Midbrain (tissue), 1 donor: Measurements from ENCODE around the gene GTF2H3.
"Not testable (repeated sequence)": the region's sequence is repeated elsewhere in the genome, so short reads cannot be mapped to it uniquely, and the experiment has no call there.

ENCODE experiments used
- DNase-seq: peaks from one replicate; lab custom pipeline; 2025; lab: John Stamatoyannopoulos, UW

GTF2H3 gene

DNA sequence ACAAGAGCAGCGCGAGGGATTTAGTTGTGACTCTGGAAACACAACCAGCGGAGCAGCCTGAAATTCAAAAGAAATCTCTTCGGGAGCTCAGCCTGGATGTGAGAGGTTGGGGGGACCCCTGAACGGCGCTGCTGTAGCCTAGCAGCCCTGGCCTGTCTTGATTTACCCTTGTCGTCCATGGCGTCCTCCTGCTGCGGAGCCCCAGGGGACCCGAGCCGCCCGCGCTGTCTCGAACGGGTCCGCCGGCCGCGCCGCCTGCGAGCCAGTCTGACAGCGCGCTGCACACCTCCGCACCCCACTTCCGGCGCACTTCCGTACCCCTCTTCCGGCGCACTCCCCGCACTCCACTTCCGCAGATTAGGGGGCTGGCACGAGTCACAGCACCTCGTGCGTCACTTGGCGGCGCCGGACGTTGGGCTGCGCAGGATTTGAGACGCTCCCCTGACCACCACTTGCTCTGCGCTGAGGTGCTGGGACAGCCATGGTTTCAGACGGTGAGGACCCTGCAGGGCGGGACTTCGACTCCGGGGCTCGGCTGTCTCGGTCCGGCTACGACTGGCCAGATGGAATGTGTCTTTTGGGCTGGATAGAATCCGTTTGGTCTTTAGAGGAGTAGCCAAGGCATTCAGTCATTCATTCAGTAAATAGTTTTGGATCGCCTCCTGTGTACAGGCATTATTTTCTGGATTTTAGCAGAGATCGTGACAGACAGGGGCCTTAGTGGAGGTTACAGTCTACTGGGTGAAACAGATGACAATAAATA is at the start of gene GTF2H3, which contains the start of gene EIF2B1:
GTF2H3 (plus strand) TSS at position 451 of the 763 bp plus-strand sequence; CDS start at position 482, 31 bp downstream.
EIF2B1 (minus strand) TSS at position 308 of the 763 bp plus-strand sequence; CDS start at position 179, 129 bp downstream.
- peak; percentile 96 for DNase-seq

DNA sequence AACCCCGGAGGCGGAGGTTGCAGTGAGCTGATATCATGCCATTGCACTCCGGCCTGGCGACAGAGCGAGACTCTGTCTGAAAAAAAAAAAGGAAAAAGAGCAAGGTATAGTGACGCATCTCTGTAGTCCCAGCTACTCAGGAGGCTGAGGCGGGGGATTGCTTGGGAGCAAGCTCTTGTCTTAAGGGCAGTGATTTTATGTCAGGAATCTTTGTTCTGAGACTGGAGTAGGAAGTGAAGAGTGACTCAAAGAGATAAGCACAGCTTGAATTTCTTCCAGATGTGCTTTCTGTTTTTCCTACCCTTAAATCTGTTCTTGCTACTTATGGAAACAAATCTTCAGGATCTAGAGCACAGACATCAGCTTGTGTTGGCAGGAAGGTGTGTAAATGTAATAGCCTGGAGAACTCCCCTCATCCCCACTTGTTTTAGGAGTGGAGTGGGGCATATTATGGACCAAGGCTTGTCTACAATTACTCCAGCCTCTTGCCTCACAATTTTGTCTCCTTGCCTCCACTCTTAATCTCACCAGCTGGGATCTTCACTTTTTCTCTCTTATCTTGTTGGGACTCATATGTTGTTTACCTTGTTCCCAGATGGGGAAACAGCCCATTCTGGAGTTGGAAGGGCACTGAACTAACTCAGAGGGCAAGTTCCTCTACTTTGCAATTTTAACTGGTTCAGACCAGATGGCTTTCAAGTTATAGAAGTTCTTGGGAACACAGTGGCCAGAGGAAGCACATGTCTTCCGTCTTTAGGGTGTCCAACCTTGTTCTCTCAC is 41.7 kb upstream of the GTF2H3 start:
- no peak for DNase-seq

DNA sequence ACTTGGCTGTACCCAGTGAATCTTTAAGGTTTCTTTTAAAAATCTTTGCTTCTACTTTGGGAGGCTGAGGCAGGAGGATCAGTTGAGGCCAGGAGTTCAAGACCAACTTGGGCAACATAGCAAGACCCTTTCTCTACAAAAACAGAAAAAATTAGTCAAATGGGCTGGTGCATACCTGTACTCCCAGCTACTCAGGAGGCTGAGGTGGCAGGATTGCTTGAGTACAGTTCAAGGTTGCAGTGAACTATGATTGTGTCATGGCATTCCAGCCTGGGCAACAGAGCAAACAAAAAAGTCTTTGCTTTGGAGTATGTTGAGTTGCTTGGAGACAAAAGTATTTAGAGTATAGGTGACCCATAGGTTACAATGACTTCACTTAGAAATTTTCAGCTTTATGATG is 37.9 kb upstream of the GTF2H3 start:
- DNase-seq = no peak

DNA sequence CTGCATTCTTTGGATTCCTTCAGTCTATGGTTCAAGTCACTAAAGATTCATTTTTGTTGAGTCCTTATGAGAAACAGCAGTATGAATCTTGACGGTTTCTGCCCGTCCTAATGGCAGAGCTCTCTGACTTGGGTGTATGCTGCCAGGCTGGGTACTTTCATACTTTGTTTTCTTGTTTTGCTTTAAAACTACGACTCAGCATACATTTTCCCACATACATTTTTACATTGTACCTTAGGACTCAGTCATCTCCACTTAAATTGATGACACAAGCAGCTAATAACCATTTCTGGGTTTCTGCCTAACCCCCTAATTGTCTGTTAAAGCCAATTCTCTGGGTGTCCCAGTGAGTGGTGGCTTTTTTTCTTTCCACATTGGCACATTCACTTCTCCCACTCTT is 36.5 kb upstream of the GTF2H3 start:
- DNase-seq = no peak

DNA sequence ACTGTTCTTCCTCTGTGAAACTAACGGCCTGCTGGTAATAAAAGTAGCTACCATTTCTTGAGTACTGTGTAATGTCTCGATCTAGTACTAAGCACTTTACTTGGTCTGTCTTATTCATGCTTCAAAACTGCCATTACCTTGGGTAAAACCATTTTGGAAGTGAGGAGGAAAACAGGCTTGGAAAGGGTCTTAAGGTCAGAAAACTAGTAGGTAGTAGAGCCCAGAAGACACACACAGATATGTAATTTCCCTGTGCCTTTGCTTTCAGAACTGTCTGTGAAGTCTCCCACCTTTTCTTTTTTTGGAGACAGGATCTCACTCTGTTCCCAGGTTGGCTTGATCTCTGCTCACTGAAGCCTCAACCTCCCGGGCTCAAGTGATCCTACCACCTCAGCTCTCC is 35.1 kb upstream of the GTF2H3 start:
- DNase-seq = no peak

DNA sequence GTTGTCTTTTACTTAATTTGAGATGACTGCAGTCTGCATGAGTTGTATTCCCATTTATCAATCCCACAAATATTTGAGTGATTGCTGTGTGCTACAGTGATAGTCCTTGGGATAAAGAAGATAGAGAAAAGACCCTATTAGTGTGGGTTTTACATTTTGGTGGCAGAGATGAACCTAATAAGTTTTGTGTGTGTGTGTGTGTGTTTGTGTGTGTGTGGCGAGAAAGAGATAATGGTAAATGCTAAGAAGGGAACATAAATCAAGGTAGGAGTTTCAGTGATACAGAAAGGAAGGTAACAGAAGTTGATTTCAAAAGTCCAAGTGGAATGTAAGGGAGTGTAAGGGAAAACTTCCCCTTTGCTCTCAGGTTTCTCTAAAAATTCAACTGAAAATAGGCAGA is 34.3 kb upstream of the GTF2H3 start:
- no peak for DNase-seq

DNA sequence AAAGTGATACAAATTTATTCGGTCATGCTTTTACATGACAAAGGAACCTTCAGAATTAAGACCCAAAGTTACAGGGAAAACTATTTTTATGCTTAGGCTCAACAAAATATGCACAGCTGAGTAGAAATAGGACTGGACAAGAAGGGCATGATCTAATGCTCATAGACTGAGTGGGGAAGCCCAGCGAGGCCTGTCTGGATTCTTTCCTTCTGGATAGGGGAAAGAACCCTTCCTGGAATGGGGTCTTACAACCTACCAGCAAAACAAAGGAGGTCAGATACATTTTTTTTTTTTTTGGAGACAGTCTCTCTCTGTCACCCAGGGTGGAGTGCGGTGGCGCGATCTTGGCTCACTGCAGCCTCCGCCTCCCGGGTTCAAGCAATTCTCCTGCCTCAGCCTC is 33.9 kb upstream of the GTF2H3 start:
- DNase-seq = no peak

DNA sequence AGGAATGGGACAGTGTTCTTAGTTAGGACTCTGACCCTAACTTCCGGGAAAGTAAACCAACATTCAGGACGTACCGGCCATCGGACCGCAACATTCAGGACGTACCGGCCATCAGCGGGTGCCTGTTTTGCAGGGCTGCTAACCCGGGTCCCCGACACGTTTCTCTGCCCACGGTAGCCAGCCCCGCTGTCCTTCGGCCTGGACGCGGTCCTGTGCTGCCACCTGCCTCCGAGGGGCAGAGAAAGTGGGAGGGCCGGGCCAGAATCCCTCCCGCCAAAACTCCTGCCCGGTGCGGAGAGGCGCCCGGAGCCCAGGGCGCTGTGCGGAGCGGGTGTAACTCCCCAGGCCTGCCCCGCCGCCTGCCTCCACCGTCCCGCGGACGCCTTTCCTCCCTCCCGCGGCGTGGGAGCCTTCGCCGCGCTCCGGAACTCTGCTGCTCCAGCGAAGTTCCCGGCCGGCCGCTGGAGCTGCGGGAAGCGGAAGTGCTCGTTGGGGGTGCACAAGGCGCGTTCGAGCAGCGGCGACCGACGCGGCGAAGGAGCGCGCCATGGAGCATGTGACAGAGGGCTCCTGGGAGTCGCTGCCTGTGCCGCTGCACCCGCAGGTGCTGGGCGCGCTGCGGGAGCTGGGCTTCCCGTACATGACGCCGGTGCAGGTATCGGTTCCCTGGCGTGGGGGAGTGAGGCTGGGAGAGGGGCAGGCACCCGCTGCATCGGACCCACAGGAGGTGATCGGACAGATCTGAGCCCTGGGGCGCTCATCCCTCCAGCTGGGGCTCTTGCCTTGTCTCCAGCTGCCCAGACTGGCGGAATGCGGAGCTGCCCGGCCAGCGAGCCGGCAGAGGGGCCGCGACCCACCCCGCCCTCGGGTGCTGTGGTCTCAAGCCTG is 31.8 kb upstream of the GTF2H3 start, which contains the start of gene DDX55:
DDX55 (plus strand) TSS at position 498 of the 888 bp plus-strand sequence; CDS start at position 548, 50 bp downstream.
- peak; percentile 87 for DNase-seq

DNA sequence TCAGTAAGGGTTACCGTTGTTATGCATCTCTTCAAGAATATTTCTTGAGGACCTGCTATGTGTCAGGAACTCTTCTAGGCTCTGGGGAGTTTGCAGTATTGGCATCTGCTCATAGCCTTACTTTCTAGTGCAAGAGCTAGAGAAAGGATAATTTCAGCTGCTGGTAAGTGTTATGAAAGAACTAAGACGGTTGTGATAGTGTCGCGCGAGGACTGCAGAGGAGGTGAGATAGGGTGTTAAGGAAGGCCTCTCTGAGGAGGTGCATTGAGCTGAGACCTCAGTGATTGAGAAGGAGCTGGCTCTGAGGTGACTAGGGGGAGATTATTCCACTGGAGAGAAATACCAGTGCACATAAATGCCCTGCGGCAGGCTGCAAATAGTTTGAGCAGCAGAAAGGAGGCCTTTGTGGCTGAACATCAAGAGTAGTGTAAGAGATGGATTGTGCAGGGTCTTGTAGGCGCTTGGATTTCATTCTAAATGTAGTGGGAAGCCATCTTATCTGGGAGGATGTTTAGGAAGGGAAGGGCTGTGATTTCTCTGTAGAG is 30.9 kb upstream of the GTF2H3 start:
- no peak for DNase-seq

DNA sequence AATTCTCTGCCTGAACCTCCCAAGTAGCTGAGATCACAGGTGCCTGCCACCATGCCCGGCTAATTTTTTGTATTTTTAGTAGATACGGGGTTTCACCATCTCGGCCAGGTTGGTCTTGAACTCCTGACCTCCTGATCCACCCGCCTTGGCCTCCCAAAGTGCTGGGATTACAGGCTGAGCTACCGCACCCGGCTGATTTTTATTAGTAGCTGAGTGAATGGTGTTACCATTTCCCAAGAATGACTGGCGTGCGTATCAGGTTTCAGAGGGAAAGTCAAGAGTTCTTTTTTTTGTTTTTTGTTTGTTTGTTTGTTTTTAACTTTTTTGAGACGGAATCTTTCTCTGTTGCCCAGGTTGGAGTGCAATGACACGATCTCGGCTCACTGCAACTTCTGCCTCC is 30.1 kb upstream of the GTF2H3 start:
- not testable (repeated sequence) for DNase-seq

DNA sequence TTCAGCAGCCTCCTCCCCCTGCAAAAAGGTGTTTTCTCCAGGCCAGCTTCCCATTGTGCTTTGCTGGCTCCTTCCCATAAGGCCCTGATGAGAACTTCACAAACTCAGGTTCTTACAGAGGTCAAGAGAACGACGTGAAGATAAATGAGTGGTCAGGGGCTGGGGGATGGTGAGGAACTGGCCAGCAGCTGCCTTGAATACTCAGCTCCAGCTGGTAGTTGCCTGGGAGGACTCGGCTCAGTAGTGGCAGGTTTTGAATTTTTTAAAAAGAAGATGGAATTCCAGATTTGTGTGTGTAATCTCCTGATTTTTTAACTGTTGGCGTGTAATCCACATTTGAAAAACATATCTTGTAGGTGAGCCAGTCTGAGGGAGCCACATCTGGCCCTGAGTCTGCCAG is 25.9 kb upstream of the GTF2H3 start:
- no peak for DNase-seq

DNA sequence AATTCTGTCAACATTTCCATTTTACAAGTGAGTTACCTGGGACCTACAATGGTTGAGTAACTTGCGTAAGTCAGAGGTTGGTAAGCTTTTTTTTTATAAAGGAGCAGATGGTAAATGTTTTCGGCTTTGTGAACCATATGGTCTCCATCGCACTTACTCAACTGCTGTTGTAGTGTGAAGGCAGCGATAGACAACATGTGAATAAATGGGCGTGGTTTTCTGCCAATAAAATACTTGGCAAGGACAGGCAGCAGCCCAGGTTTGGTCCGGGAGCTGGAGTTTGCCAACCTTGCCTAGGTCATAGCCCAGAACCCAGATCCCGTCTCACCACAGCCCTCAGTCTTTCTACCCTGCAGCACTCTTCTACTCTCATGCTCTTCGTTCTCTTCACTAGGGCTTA is 25.4 kb upstream of the GTF2H3 start:
- DNase-seq = no peak

DNA sequence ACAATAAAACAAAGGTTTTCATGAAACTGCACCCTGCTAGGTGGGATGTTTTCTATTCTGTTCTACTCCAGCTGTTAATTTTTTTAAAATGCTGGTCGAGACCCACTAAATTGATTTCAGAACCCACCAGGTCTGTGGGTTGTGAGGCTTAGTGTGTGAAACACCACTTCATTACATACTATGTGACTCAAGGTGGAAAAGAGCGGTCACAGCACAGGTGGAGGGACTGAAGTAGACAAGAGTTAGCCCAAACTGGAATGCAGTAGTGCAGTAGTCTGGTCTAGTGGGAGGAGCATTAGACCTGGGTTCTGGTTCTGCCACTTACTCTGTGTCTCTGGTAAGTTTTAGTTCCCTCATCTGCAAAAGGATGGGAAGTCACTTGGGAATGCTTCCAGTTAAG is 19.5 kb upstream of the GTF2H3 start:
- no peak for DNase-seq

DNA sequence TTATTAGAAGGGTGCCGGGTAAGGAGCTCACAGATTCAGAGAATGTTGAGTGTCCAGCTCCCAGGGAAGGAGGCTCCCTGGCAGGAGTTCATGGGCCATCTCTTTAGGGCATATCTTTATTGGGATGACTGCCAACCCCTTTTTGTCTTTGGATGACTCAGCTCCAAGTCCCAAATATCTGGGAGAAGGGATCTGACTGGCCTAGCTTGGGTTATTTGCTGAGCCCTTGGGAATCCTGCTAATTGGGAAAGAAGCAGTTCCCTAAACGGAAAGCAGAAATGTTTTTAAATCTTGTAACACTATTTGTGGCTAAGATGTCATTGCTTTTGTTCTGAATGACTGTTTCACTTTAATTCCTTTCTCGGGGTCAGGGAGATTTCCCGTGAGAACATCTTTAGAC is 19.1 kb upstream of the GTF2H3 start:
- no peak for DNase-seq

DNA sequence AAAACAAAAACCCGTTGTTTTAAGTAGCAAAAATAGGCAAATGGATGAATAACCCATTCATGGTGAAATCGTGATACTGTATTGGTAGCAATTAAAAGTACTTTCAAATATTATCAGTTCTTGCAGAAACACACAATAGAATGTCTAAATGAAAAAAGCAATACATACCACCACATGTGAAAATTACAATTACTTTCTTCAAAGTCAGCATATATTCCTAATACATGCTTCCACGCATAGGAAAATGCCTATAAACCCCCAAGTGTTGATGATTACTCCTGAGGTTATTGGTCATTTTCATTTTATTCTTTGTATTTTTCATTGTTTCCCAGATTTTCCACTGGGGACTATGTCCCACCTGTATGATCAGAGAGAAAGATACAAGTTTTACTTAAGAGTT is 16.5 kb upstream of the GTF2H3 start:
- DNase-seq = no peak

DNA sequence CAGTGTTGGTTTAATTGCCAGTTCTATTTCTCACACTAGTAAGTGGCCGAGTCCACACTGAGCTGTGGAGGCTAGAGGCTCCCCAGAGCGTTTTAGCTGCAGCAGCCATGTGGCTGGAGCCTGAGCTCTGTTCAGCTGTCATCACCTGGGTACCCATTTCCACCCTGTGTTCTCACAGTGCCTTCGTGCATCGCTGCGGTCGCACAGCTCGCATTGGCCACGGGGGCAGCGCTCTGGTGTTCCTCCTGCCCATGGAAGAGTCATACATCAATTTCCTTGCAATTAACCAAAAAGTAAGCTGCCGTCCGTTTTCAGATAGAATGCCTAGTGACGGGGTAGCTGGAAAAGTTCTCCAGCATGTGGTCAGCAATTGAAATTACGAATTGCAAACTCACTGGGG is 16.0 kb upstream of the GTF2H3 start:
- no peak for DNase-seq

DNA sequence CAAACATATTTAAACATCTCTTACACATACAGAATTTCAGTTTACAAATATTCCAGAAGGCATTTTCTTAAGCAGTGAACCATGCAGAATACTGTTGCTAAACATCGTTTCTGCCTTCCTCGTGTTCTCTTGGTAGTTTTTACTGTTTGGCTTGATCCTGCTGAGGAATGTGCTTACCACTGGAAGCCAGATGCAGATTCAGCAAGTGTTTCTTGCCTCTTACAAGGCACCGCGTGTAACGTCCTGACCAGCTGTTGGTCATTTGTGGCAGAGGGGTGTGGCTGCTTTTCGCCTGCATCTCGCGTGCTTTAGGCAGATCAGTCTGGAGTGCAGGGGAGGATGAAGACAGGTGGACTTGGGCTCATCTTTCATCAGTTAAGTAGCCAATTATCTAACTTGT is 12.5 kb upstream of the GTF2H3 start:
- no peak for DNase-seq

DNA sequence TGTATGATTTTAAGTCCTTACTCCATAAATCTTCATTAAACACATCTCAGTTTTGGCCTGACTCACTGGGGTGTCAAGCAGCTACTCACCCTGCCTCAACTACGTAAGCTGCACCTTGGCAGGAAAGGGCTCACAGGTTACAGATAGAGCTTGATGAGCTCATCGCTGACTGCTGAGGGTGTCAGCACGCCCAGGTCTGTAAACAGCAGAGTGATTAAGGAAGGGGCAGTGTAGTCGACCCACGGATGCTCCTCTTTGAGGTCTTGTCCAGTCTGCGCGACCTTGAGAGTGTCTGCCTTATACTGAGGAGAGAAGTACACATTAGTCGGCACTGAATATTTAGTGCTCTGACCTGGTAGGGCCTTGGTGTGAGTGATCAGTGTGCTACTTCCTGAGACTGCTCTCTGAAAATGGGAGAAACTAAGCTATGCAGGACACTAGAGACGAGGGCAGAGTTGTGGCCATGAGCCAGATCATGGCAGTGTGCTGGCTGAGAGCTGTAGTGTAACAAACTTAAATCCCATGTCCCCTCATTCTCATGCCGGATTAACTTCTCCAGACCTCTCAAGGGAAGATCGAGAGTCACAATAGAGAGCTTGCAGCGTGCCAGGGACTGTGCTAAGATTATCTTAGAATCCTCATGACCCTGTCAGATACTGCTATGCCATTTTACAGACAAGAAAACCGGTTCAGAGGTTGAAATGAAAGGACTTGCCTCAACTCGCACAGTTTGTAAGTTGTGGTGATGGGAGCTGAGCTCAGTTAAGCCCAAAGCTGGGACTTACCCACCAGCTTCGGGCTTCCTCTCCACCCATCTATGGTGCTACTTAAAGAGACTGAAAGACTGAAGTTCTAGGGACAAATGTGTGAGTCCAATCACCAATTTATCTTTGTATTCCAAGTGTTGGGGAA is 11.8 kb upstream of the GTF2H3 start:
- no peak for DNase-seq

DNA sequence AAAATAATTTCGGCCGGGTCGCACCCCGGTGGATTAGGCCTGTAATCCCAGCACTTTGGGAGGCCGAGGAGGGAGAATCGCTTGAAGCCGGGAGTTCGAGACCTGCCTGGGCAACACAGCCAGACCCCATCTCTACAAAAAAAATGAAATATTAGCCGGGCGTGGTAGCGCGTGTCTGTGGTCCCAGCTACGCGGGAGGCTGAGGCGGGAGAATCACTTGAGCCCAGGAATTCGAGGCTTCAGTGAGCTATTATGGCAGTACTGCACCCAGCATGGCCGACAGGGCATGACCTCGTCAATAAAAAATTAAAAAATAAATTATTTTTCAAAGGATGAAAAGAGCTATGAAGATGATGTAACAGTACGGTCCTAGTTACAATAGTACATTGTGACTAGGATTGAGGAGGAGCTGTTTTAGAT is 523 bp downstream of the GTF2H3 start:
- DNase-seq = no peak

DNA sequence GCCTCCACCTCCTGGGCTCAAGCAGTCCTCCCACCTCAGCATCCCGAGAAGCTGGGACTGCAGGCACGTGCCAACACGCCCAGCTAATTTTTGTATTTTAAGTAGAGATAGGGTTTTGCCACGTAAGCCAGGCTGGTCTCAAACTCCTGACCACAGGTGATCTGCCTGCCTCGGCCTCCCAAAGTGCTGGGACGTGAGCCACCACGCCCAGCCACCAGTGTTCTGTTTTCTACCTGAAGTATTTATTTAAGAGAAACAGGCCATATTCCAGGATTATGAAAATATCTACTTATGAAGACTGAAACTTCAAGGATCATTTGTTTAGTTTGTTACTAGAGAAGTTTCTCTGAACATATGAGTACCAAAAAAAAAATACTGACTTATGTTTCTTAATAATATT is 10.3 kb downstream of the GTF2H3 start:
- no peak for DNase-seq

DNA sequence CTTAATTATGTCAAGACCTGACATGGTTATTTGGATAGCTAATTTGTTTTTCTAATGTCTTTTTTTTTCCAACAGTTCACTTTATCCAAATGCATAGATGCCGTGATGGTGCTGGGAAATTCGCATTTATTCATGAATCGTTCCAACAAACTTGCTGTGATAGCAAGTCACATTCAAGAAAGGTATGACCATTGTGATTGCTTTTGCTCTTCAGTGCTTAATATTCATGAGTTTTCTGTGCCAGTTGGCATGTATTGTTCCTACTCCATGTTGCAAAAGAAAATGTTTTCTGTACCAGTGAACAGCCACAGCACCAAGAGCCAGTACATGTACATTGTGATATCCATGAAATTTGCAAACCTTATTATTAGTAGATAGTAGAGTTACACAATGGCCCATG is 11.8 kb downstream of the GTF2H3 start:
- no peak for DNase-seq
